Activated CD4-positive, alpha-beta T cell treated with anti-CD3 and anti-CD28 coated beads for 48 hours (primary cell): ENCODE measurements around the gene RET.

Experiments
- DNase-seq: peaks from one replicate; pipeline ENCODE4 v3.0.0-alpha.2; 2020

Gene RET

DNA sequence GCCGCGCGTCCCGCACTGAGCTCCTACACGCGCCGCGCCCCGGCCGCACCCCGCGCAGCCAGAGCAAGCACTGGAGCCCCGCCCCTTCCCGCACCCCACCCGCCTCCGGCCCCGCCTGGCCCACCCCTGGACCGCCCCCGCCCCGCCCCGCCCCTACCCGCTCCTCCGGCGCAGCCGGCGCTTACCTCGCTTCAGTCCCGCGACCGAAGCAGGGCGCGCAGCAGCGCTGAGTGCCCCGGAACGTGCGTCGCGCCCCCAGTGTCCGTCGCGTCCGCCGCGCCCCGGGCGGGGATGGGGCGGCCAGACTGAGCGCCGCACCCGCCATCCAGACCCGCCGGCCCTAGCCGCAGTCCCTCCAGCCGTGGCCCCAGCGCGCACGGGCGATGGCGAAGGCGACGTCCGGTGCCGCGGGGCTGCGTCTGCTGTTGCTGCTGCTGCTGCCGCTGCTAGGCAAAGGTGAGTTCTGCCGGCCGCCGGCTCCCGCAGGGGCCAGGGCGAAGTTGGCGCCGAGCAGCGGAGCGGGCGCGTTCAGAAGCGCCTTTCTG is at the start of gene RET:
Gene RET, plus strand, starts transcription at position 194 of the 545 bp plus-strand sequence. Its CDS starts 190 bp downstream, at position 384.
- DNase-seq, result peak; percentile 13

DNA sequence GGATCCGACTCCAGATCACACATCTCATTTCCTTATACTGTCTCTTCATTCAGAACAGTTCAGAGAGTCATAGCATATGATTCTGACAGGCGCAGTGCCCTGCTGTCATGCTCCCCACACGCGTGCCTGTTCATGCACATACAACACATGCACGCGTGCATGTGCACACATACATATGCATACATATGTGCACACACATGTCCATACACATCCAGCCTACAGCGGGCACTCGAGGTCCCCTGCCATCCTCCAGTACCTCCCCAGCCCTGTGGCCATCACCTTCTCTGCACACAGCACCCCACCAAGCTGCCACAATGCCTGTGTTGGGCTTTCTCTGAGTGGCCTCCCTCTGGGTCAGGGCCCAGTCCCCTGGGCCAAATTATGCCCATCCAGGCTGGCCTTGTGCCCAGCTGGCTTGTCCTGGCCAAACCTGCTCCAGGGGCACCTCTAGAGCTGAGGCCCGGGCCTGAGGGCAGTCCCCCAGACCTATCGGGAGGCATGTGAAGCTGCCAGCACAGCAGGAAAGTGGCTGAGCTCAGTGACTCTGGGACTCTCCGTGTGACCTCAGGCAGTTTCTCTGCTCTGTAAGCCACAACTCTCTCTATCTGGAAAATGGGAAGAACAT is 49.4 kb upstream of the RET start:
- DNase-seq, result no peak

DNA sequence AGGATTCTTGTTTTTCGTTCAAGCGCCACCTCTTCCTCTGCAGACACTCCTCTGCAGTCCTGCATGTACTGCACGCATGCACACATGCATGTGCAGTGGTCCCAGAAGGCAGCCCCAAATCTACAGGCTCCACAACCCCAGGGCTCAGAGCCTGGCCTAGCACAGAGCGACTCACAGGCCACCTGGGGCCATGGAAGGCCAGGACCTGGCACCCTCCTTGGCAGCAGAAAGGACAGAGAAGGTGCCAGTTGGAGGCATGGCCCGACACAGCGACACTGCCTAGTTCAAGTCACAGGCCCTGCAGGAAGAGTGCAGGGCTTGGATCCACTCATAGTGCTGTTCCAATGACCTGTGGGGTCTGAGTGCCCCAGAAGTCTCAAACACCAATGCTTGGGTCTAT is 48.7 kb upstream of the RET start:
- DNase-seq, result no peak

DNA sequence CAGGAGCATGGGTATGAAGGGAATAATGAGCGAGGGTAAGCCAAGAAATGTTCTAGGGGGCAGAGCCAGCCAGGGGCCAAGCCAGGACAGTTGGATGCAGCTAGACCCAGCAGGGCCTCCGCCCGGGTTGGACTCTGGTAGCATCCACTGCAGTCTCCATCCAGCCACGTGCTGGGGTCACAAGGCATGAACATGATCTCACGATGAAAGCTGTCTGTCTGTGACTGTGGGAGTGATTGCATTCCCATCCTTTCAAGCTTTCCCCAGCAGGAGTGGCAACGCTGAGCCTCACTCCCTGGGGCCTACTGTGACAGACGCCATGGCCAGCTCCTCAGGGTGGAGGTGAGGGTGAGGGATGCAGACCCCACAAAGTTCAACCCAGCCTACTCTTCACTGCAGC is 47.8 kb upstream of the RET start:
- DNase-seq, result no peak

DNA sequence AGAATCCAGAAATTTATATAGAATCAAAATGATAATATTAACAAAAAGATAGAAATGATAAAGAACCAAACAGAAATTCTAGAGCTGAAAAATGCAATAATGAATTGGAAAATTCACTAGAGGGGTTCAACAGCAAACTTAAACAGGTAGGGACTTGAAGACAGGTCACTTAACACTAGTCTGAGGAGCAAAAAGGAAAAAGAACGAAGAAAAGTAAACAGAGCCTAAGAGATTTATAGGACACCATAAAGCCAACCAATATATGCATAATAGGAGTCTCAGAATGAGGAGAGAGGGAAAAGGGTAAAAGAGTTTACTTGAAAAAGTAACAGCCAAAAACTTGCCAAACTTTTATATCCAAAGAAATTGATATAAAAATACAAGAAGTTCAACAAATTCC is 44.3 kb upstream of the RET start:
- DNase-seq, result no peak

DNA sequence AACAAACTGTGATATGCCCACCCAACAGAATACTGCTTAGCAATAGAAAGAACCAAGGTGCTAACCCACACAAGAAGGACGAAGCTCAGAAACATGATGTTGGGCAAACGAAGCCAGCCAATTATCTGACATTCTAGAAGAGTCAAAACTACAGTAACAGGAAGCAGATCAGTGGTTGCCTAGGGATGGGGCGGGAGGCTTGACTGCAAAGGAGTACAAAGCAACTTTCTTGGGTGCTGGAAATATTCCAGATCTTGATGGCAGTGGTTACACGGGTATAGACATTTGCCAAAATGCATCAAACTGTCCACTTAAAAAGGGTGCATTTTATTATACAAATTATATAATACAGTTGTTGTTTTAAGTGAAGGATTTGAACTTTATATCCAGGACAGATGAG is 41.1 kb upstream of the RET start:
- no peak for DNase-seq

DNA sequence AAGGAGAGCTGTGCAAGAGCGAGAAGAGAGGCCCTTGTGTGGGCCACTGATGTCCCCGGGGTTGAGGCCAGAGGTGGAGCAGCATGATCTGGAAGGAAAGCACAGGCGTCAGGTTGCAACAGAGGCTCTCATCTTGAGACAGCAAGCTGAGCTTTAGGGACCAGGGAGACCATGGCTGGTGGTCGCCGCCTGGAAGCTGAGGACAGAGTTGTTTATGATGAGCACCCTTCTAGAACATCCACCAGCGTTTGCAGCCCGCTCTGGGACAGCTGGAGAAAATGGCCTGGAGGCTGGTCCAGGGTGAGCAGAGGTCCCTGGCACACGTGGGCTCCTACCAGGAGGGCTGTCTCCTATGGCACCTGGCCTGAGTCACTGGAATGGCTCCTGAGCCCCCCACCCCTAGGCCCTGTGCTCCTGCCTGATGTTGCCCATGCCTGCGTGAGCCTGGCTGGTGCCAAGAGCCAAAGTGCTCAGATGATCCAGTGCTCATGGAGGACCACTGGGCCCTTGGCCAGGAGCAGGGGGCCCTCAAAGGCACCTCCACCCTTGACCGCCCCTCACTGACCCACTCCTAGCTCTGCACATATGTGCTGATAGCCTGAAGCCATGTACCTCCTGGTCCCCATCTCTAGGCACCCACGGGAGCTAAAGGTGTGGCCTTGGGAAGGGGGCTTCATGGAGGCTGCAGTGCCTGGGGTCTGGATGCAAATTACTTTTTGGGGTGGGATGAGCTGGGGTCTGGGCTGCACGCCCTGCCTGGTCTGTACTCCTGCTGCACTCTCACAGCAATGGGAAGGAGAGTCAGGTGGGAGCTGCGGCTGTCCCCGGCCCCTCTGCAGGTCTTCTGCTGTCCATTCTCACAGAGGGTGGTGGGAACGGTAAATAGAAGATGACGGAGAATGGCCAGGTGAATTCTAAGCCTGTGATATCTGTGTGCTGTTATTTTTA is 40.1 kb upstream of the RET start:
- DNase-seq, result no peak

DNA sequence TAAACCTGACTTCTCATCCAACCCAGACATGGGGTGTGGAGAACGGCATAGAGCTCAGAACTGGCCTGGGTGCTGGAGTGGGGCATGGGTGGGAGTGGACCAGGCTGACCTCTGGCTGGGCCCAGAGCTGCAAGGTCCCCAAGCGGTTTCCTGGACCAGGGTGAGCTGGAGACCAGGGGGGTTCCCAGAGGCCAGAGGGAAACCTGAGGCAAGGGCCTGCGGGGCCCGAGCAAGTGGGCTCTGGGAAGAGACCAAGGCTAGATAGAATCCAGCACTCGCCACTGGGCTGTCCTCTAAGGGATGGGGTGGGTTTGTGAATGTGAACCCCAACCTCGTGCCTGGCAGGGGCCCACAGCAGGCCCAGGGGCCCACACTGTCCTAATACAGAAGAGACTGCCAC is 39.4 kb upstream of the RET start:
- no peak for DNase-seq

DNA sequence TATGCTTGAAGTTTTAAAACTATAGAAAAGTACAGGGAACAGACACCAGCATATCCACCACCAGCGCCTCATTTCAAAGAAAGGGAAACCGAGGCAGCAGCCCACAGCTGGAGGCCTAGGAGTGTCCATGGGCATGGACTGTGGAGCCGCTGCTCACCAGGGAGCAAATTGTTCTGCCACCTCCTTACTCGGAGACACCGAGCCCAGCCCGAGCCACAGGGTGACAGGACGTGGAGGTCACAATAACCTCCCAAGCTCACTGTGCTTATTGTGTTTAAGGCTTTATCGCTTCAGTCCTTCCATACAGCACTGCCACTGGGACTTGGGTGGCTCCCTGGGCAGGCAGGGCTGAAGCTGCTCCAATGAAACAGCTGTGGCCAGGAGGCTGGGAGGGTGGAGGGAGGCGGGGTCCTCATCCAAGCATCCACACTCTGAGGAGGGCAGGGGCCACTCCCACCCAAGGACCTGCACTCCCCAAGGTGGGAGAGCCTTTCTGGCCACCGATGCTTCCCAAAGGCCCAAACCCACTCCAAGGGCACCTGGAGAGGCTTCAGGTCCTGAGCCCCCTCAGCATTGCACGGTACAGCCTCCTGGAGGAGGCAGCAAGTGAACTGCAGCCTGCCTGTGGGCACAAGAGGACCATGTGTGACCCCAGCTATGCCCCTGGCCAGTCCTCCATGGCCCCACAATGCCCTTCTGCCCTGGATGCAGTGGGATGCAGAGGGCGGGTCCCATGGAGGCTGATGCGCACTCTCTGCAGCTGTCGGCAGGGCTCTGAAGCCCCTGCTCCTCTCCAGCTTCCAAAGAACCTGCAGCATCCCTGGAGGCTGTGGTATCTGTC is 38.7 kb upstream of the RET start:
- DNase-seq, result no peak

DNA sequence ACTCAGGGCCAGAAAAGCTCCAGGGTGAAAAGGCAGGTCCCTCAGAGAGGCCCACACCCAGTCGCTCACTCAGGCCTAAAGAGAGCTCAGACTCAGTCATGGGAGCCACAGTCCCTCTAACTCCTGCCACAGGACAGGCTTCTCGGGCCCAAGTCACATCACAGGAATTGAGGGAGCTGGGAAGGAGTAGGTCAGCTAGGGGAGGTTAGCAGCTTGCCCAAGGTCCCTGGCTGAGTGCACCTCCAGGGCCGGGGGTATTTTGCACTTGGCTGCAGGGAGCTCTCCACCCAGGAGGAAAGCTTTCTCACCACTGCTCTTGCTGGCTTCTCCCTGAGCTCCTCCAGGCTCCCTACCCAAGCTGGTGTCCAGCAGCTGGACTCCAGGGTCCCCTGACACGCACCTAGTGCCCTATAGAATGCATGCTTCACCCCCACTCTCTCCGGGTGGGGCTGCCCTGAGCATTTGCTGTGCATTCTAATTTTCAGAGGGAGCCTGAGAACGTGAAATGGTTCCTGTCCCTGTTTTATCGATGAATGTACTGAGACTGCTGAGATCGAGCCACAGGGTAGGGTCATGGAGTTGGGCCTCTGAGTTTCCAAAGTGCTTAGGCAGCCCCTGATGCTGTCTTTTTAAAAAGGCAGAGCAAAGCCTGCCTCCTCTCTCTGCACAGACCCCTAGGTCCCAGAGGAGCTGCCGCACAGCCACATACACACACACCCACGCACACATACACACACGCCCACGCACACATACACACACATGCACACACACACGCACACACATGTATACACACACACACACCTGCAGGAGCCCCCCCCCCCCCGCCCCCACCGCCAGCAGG is 37.9 kb upstream of the RET start:
- DNase-seq, result no peak

DNA sequence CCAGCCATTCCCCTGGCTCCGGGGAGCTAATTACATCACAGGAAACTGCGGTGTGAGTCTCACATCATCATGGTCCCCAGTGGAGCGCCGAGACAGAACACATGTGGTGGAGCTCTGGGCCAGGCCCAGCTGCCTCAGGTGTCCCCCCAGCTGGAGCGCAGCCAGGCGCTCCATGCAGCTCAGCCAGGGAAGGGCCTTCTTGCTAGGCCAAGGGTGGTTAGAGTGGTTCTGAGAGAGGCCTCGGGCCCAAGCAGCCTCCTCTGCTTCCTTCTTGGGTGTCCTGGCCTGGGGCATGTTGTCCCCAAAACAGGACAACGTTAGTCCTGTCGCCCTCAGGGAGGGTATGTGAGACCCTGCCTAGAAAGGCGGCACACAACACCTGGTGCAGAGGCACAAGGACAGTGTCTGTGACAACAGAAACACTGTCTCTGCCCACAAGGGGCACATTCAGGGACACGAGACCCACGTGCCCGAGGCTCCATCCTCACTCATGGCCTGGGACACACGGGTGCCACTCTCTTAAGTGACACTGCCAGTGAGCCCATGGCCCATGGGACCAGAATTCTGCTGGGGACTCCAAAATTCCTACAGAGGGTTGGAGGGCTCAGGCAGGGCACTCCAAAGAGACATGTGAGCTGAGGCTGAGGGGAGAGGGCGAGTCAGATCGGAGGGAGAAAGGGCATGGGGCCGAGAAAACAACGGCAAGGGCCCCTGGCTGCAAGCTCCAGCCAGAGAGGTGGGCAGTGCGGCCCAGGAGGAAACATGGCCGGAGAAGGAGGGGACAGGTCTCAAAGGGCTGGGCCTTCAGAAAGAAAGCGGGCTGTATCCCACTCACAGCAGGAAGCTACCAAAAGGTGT is 37.0 kb upstream of the RET start:
- DNase-seq, result no peak

DNA sequence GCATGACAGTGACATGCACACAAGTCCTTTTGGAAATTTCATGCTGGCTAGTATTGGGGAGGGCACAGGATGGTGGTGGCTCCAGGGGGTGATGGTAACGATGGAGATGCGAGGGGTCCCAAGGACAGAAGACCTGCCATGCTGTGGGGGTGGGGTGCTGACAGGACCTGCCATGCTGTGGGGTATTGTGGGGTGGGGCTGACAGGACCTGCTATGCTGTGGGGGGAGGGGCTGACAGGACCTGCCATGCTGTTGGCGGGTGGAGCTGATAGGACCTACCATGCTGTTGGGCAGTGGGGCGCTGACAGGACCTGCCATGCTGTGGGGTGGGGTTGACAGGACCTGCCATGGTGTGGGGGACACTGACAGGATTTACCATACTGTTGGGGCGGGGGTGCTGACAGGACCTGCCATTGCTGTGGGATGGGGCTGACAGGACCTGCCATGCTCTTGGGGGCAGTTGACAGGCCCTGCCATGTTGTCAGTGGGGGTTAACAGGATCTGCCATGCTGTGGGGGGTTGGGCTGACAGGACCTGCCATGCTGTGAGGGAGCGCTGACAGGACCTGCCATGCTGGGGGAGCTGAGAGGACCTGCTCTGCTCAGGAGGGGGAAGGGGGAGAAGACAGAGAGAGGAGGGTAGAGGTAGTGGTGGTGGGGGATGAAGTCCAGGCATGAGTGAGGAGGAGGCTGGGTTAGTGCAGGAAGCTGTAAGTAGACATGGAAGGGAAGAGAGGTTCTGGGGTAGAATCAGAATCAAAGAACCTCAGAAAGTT is 36.2 kb upstream of the RET start:
- DNase-seq, result no peak

DNA sequence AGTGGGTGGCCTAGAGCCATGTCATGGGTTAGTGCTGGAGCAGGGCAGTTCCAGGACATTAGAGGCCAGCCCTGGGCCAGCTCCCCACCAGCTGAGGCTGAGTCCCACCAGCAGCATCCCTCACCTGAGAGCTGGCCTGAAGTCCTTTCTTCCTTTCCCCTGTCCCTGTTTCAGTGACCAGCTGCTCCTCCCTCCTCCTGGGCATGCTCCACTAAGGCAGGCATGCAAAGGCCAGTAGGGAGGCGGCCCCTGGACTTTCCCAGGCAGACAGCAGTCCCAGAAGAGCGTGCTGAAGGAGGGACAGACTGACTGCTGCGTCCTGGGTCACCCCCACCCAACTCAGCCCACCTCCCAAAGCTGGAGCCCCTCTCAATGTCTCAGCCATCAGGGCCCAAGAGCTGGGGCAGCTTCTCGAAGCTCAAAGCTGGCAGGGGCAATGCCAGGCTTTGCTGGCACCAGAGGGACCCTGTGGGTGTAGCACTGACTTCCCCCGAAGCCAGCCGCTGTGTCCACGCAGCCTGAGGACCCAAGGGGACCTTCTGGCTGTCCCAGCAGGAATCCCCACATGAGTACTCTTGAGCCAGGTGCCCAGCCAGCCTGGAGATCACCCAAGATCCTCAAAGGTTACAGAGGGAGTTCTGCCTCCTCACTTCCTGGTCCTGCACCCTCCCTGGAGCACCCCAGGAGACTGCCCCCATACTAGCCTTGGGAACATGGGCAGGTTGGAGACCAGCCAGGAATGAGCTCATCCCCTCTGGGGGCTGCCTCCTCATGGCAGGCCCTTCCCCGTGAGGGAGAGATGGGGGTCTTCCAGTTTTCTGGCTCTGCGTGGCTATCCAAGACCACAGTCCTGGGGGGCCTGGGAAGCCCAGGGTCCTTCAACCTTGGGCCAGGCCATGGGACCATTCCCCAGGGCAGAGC is 35.2 kb upstream of the RET start:
- no peak for DNase-seq

DNA sequence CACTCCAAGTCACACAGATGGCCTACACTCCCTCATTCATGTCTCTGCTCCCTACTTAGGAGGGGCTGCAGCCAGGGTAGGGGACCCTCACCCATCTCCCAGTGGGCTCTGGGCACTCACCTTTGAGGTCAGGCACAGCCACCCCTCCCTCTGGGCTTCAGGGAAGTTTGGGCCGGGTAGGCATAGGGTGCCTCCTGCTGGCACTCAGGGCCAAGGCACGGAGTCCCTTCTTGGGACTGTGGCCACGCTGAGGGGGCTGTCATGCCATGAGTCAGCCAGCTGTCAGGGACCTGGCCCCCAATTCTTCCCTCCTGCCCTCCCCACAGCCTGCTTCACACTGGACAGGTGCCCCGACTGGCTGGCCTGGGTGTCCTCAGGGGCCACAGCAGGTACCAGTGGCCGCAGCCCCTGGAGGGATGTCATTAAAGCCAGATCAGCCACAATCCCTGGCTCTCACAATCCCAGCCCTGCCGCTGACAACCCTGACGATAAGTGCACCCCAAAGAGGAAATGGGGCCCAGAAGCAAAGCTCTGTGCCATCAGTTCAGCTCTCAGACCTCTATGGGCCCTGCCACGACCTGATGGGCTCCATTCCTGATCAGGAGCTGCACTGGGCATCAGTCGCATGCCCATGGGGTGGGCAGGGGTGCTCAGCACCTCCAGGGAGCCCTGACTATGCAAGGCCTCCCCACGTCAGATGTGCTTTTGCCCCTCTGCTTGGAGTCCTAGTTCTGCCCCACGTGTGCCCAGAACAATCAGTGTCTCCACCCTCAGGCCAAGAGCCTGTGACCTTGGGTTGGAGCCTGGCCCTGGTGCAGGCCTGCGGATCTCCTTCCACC is 34.1 kb upstream of the RET start:
- DNase-seq, result no peak

DNA sequence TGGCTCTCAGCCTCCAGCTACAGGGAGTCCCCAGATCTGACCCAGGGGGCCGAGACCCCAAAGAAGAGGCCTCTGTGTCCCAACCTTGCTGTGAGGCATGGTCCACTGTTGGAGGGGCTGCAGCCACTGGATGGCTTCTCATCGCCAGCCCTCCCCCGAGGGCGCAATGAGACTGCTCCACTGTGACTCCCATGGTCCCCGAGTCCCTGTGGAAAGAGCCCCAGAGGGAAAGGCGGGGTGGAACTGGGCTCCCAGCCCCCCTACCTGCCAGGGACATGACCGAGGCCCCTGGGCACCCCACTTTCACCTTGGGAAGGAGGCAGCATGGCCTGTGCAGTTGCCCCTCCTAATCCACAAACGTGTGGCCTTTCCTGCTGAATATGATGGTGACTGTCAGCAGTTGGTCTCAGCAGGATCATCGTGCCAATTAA is 33.5 kb upstream of the RET start:
- DNase-seq, result no peak

DNA sequence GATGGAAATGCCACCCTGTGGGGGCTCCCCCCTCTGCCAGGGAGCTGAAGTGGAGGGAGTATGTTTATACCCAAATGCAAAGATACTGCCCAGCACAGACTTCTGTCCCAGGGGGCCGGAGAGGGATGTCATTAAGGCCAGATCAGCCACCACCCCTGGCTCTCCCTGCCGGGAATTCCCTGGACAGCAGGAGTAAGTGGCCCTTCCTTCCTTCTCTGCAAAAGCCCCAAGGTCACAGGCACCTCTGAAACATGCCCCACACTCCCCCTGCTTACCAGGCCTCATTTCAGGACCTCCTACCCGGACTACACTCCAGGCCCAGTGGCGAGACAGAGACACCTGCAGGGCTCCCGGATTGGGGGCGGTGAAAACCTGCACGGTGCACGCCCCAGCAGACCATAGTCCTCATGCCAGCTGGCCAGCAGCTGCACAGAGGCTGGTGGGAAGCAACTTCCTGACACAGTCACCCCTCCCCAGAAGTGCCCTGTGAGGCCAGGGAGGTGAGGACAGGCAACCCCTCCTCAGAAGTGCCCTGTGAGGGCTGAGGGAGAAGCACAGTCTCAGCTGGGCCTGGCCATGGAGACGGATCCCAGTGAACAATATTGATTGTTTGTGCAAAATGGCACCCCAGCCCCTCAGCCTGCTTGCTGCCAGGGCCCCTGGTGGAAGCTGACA is 33.0 kb upstream of the RET start:
- no peak for DNase-seq

DNA sequence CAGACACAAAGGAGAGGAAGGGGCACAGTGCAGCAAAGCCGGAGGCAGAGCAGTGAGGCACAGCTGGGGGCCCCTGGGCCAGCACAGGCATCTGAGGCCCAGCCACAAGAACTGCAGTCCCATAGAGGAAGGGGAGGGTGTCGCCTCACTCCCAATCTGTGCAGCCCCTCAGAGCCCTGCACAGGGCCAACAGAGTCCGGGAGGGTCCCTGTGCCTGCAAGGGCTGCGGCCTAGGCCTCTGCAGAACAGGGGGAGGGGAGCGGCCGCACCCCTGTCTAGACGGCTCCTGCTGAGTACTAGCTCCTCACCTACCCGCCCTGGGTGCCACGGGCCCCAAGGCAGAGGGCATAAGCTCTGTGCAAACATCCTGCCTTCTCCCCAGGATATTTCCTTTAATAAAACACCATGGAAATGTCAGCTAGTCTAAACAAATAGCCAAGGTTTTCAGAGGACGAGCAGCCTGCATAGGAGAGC is 32.4 kb upstream of the RET start:
- no peak for DNase-seq
